ENCODE results near the gene NR1D1.

DNA sequence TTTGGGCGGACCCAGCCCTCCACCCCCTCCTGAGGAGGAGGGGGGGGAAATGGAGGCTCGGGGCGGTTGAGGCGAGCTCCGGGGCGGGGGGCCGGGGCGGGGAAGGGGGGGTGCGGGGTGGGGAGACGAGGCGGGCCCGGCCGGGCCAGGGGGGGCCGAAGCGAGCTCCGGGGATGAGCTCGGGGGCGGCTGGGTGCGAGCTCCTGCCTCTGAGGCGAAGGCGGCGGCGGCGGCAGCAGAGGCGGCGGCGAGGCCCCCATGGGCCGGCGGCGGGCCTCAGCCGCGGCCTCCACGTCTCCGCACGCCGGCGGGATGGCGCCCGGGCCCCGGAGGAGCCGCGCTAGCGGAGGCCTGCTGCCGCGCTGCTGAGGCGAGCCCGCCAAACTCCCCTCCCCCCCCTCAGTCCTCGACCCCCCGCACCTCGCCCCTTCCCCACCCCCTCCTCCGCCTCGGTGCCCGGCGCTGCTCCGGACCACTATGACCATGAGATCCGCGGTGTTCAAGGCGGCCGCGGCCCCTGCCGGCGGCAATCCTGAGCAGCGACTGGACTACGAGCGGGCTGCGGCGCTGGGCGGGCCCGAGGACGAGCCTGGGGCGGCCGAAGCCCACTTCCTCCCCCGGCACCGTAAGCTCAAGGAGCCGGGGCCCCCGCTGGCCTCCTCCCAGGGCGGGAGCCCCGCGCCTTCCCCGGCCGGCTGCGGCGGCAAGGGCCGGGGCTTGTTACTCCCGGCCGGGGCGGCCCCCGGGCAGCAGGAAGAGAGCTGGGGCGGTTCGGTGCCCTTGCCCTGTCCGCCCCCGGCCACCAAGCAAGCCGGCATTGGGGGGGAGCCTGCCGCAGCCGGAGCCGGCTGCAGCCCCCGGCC is 22.0 kb upstream of the NR1D1 start:
- TF ChIP-seq, protein P1, sequence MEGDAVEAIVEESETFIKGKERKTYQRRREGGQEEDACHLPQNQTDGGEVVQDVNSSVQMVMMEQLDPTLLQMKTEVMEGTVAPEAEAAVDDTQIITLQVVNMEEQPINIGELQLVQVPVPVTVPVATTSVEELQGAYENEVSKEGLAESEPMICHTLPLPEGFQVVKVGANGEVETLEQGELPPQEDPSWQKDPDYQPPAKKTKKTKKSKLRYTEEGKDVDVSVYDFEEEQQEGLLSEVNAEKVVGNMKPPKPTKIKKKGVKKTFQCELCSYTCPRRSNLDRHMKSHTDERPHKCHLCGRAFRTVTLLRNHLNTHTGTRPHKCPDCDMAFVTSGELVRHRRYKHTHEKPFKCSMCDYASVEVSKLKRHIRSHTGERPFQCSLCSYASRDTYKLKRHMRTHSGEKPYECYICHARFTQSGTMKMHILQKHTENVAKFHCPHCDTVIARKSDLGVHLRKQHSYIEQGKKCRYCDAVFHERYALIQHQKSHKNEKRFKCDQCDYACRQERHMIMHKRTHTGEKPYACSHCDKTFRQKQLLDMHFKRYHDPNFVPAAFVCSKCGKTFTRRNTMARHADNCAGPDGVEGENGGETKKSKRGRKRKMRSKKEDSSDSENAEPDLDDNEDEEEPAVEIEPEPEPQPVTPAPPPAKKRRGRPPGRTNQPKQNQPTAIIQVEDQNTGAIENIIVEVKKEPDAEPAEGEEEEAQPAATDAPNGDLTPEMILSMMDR (IDR thresholded peaks at IDR 0.05): no peak
- TF ChIP-seq, protein P2, sequence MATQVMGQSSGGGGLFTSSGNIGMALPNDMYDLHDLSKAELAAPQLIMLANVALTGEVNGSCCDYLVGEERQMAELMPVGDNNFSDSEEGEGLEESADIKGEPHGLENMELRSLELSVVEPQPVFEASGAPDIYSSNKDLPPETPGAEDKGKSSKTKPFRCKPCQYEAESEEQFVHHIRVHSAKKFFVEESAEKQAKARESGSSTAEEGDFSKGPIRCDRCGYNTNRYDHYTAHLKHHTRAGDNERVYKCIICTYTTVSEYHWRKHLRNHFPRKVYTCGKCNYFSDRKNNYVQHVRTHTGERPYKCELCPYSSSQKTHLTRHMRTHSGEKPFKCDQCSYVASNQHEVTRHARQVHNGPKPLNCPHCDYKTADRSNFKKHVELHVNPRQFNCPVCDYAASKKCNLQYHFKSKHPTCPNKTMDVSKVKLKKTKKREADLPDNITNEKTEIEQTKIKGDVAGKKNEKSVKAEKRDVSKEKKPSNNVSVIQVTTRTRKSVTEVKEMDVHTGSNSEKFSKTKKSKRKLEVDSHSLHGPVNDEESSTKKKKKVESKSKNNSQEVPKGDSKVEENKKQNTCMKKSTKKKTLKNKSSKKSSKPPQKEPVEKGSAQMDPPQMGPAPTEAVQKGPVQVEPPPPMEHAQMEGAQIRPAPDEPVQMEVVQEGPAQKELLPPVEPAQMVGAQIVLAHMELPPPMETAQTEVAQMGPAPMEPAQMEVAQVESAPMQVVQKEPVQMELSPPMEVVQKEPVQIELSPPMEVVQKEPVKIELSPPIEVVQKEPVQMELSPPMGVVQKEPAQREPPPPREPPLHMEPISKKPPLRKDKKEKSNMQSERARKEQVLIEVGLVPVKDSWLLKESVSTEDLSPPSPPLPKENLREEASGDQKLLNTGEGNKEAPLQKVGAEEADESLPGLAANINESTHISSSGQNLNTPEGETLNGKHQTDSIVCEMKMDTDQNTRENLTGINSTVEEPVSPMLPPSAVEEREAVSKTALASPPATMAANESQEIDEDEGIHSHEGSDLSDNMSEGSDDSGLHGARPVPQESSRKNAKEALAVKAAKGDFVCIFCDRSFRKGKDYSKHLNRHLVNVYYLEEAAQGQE (IDR thresholded peaks at IDR 0.05; ENCODE audit: insufficient read depth in 1 of 2, low read depth in 2 of 2, low read length in 1 of 2): no peak
